HL-60 (cell line): Measurements from ENCODE around the gene NT5C.
"Not testable (repeated sequence)": the region's sequence is repeated elsewhere in the genome, so short reads cannot be mapped to it uniquely, and the experiment has no call there.

Experiments
- DNase-seq, 2 experiments: peaks; one replicate each; pipeline ENCODE4 v3.0.0-alpha.2; 2010 to 2020; ENCODE audit warnings: low read depth in 1 of 2, low spot score in 1 of 2
- H3K27ac ChIP-seq: fragments of 250-450 bp; sonication (Bioruptor Pico); replicated peaks from 2 replicates; pipeline ENCODE4 v1.5.1; 2020; ENCODE audit warnings: mild to moderate bottlenecking, moderate library complexity
- H3K27me3 ChIP-seq: fragments of 250-450 bp; sonication (Bioruptor Pico); 2 replicates; pipeline ENCODE4 v1.5.1; 2021; ENCODE audit warnings: mild to moderate bottlenecking, moderate library complexity; ENCODE audit not compliant: insufficient read depth, poor library complexity, severe bottlenecking
- H3K4me3 ChIP-seq: replicated peaks from 2 replicates; pipeline ENCODE4 v1.5.1; 2011; ENCODE audit warnings: mild to moderate bottlenecking, control low read depth, low read length; ENCODE audit not compliant: insufficient read depth
- GABPA ChIP-seq: IDR thresholded peaks from 2 replicates; pipeline ENCODE4 v1.6.1; 2012; ENCODE audit warnings: low read depth
- POLR2AphosphoS5 ChIP-seq: IDR thresholded peaks from 2 replicates; pipeline ENCODE4 v1.6.1; 2012; ENCODE audit warnings: low read depth
- SPI1 ChIP-seq: IDR thresholded peaks from 2 replicates; pipeline ENCODE4 v1.6.1; 2012; ENCODE audit warnings: low read depth, mild to moderate bottlenecking, borderline replicate concordance
- TF ChIP-seq, protein P1 (sequence below): IDR thresholded peaks from one replicate; pipeline ENCODE4 v1.5.1; 2011; ENCODE audit warnings: low read length, control low read depth, inconsistent platforms; ENCODE audit not compliant: insufficient read depth
- TF ChIP-seq, protein P2 (sequence below): IDR thresholded peaks from 2 replicates; pipeline ENCODE4 v1.6.1; 2012; ENCODE audit warnings: low read depth; ENCODE audit not compliant: insufficient replicate concordance

The NT5C gene

DNA sequence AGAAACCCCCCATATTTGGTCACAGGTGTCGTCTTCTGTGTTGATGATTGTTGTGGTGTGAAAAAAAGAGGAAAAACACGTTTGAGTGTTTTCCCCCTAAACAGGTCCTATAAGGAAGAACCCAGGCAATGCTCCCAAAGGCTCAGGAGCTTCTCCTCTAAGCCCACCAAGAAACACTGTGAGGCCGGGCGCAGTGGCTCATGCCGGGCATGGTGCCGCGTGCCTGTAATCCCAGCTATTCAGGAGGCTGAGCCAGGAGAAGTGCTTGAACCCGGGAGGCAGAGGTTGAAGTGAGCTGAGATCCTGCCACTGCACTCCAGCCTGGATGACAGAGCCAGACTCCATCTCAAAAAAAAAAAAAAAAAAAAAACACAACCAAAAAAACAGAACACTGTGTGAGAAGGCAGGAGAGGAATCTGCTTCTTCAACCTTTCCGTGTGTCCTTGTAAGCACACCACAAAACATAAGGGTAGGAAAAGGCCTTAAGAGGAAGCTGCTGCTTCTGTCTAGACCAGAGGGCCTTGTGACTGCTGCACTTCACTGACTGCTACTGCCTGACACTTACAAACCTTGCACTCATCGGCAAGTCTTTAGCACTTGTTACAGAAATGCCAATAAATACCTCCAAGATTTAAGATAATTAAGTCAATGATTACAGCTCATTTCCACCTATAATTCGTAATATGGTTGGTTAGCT is 13.4 kb upstream of the NT5C start:
- no peak overlapping the region for H3K4me3 ChIP-seq
- H3K27me3 ChIP-seq = no peaks in the 10 kb centered on the region
- TF ChIP-seq POLR2AphosphoS5 (no peak), SPI1 (no peak), GABPA (no peak)
- TF ChIP-seq, protein P1, sequence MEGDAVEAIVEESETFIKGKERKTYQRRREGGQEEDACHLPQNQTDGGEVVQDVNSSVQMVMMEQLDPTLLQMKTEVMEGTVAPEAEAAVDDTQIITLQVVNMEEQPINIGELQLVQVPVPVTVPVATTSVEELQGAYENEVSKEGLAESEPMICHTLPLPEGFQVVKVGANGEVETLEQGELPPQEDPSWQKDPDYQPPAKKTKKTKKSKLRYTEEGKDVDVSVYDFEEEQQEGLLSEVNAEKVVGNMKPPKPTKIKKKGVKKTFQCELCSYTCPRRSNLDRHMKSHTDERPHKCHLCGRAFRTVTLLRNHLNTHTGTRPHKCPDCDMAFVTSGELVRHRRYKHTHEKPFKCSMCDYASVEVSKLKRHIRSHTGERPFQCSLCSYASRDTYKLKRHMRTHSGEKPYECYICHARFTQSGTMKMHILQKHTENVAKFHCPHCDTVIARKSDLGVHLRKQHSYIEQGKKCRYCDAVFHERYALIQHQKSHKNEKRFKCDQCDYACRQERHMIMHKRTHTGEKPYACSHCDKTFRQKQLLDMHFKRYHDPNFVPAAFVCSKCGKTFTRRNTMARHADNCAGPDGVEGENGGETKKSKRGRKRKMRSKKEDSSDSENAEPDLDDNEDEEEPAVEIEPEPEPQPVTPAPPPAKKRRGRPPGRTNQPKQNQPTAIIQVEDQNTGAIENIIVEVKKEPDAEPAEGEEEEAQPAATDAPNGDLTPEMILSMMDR = no peak
- TF ChIP-seq, protein P2, sequence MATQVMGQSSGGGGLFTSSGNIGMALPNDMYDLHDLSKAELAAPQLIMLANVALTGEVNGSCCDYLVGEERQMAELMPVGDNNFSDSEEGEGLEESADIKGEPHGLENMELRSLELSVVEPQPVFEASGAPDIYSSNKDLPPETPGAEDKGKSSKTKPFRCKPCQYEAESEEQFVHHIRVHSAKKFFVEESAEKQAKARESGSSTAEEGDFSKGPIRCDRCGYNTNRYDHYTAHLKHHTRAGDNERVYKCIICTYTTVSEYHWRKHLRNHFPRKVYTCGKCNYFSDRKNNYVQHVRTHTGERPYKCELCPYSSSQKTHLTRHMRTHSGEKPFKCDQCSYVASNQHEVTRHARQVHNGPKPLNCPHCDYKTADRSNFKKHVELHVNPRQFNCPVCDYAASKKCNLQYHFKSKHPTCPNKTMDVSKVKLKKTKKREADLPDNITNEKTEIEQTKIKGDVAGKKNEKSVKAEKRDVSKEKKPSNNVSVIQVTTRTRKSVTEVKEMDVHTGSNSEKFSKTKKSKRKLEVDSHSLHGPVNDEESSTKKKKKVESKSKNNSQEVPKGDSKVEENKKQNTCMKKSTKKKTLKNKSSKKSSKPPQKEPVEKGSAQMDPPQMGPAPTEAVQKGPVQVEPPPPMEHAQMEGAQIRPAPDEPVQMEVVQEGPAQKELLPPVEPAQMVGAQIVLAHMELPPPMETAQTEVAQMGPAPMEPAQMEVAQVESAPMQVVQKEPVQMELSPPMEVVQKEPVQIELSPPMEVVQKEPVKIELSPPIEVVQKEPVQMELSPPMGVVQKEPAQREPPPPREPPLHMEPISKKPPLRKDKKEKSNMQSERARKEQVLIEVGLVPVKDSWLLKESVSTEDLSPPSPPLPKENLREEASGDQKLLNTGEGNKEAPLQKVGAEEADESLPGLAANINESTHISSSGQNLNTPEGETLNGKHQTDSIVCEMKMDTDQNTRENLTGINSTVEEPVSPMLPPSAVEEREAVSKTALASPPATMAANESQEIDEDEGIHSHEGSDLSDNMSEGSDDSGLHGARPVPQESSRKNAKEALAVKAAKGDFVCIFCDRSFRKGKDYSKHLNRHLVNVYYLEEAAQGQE = no peak
- H3K27ac ChIP-seq = no peak overlapping the region
- DNase-seq = no peak

DNA sequence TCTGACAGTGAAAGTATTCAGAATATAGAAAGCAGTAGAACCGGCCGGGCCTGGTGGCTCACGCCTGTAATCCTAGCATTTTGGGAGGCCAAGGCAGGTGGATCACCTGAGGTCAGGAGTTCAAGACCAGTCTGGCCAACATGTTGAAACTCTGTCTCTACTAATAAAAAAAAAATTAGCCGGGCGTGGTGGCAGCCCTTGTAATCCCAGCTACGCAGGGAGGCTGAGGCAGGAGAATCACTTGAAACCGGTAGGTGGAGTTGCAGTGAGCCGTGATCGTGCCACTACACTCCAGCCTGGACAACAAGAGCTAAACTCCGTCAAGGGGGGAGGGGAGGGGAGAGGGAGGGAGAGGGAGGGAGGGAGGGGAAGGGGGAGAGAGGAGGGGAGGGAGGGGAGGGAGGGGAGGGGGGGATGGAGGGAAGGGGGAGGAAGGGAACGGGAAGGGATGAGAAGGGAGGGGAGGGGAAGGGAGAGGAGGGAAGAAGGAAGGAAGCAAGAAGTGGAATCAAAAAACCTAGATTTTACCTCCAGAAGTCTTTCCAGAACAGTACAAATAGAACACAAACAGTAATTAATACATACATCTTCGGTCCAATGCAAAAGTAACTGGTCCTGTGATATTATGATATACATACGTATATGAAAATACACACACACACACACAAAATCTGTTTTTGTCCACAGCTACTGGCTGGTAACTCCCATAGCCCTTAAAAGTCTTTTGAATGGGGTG is 10.9 kb upstream of the NT5C start:
- no peak overlapping the region for H3K27ac ChIP-seq
- TF ChIP-seq SPI1 = no peak
- TF ChIP-seq, protein P2 = no peak
- no peak for TF ChIP-seq POLR2AphosphoS5
- TF ChIP-seq, protein P1 = no peak
- TF ChIP-seq GABPA = no peak

DNA sequence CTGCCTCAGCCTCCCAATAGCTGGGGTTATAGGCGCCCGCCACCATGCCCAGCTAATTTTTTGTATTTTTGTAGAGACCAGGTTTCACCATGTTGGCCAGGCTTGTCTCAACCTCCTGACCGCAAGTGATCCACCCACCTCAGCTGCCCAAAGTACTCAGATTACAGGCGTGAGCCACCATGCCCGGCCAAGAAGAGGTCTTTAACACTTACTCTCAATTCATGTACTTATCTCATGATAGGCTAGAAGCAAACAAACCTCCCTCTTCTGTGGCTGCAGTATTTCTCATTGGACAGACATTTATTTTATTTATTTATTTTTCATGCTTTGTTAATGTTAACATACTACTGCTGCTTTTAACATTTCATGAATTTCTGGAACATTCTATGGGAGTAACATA is 7.0 kb upstream of the NT5C start:
- Histone ChIP-seq H3K27me3 (no peaks in the 10 kb centered on the region), H3K4me3 (no peak overlapping the region), H3K27ac (no peak overlapping the region)
- no peak for DNase-seq
- TF ChIP-seq SPI1 (no peak), GABPA (no peak), POLR2AphosphoS5 (no peak)
- TF ChIP-seq, protein P2 = no peak
- TF ChIP-seq, protein P1 = no peak

More for the DNA sequence above, 10.9 kb upstream of the NT5C start:
- H3K4me3 ChIP-seq = no peak overlapping the region
- DNase-seq = no peak
- H3K27me3 ChIP-seq = no peaks in the 10 kb centered on the region

DNA sequence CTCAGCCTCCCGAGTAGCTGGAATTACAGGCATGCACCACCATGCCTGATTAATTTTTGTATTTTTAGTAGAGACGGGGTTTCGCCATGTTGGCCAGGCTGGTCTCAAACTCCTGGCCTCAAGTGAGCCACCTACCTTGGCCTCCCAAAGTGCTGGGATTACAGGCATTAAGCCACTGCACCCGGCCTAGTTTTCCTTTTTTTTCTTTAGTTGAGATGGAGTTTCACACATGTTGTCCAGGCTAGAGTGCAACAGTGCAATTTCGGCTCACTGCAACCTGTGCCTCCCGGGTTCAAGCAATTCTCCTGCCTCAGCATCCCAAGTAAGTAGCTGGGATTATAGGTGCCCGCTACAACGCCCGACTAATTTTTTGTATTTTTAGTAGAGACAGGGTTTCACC is 6.2 kb upstream of the NT5C start:
- not testable (repeated sequence) for H3K27ac ChIP-seq, H3K4me3 ChIP-seq, DNase-seq, H3K27me3 ChIP-seq
